ENCODE results near the gene GULP1.

Gene GULP1

DNA sequence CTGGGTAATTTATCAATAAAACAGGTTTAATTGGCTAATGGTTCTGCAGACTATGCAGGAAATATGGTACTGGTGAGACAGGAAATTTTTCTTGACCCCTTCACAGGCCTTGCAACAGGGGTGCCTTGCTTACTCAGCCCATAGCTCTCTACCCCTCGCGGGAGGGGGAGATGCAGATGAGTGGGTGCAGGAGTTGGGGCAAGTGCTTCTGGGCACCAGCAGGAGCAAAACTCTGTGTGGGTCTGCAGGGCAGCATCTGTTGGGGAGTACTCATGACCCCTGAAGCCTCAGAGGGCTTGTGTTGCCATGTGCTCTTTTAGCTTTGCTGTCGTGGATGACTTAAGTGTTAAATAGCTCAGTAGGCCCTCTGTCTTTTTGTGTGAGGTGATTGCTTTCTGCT lies 48.6 kb downstream of the GULP1 start:
- DNase-seq (ENCODE audit: extremely low read depth, low read depth) = no peak
- H3K4me3 ChIP-seq (replicated peaks; ENCODE audit: low read depth, low read length) = no peak overlapping the region
- TF ChIP-seq, protein P1, sequence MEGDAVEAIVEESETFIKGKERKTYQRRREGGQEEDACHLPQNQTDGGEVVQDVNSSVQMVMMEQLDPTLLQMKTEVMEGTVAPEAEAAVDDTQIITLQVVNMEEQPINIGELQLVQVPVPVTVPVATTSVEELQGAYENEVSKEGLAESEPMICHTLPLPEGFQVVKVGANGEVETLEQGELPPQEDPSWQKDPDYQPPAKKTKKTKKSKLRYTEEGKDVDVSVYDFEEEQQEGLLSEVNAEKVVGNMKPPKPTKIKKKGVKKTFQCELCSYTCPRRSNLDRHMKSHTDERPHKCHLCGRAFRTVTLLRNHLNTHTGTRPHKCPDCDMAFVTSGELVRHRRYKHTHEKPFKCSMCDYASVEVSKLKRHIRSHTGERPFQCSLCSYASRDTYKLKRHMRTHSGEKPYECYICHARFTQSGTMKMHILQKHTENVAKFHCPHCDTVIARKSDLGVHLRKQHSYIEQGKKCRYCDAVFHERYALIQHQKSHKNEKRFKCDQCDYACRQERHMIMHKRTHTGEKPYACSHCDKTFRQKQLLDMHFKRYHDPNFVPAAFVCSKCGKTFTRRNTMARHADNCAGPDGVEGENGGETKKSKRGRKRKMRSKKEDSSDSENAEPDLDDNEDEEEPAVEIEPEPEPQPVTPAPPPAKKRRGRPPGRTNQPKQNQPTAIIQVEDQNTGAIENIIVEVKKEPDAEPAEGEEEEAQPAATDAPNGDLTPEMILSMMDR (IDR thresholded peaks at IDR 0.05; ENCODE audit: low read depth, low read length, missing control alignments) = no peak

DNA sequence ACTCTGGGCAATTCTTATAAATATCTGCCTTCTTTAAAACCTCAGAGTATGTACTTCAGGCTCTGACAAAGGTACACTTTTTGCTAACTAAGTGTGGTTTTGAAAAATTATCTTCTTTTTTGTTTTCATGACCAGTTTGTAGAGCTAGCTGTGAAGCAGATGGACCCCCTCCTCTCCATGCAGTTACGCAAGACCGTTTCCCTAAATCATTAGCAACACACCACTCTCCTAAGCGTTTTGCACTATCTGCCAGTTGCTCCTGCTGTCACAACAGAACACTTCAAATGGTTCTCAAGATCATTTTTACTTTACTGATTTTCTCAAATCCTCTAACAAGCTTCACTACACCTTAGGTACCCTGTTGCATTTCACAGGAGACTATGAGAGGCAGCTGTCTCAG lies 53.3 kb downstream of the GULP1 start:
- DNase-seq (ENCODE audit: extremely low read depth, low read depth) = no peak

DNA sequence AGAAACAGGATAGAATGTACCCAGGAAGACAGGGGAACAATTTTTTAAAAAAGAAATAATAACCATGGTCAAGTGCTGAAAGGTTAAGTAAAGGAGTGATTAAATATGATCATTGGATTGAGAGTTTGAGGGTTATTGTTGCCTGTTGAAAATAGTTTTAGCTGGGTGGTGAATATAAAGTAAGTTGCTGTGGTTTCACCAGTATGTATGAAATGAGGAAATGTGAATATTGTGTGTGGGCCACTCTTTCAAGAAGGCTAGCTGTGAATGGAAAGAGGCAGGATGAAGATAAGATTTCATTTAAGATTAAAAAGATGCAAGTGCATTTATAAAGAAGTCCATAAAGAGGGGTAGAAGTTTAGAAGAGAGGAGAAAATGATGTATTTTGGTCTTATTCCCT lies 53.8 kb downstream of the GULP1 start:
- H3K4me3 ChIP-seq (replicated peaks; ENCODE audit: low read depth, low read length) = no peak overlapping the region
- TF ChIP-seq, protein P1 (IDR thresholded peaks at IDR 0.05; ENCODE audit: low read depth, low read length, missing control alignments) = no peak
- no peak for DNase-seq (ENCODE audit: extremely low read depth, low read depth)

More for the DNA sequence above, 53.3 kb downstream of the GULP1 start:
- no peak overlapping the region for H3K4me3 ChIP-seq (replicated peaks; ENCODE audit: low read depth, low read length)
- TF ChIP-seq, protein P1 (IDR thresholded peaks at IDR 0.05; ENCODE audit: low read depth, low read length, missing control alignments) = no peak

DNA sequence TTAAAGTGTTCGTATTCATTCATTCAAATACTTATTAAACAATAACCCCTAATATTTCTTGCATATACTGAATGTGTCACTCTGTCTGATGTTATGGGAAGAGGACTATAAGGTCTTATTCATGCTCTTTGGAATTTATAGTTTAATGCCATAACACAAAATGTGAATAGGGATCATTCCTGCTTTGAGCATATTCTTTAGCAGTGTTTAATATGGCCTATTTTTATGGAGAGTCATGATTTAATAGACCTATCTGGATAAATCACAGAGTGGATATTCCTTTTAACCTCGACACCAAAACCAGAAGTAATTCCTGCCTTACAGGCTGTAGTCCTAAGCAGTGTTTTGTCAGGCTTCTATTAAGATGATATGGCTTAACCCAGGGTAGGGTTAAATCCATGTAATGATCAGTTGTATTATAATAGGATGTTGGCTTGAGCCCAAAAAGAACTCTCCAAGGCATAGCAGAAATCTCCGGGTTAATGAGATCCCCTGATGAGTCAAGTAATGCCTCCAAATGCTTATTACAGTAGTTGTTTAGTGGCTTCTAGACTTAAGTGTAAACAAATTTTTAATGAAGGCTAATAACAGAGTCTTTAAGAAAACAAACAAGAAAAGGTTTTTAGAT lies 54.3 kb downstream of the GULP1 start:
- H3K4me3 ChIP-seq (replicated peaks; ENCODE audit: low read depth, low read length) = no peak overlapping the region
- no peak for DNase-seq (ENCODE audit: extremely low read depth, low read depth)
- TF ChIP-seq, protein P1 (IDR thresholded peaks at IDR 0.05; ENCODE audit: low read depth, low read length, missing control alignments) = no peak

DNA sequence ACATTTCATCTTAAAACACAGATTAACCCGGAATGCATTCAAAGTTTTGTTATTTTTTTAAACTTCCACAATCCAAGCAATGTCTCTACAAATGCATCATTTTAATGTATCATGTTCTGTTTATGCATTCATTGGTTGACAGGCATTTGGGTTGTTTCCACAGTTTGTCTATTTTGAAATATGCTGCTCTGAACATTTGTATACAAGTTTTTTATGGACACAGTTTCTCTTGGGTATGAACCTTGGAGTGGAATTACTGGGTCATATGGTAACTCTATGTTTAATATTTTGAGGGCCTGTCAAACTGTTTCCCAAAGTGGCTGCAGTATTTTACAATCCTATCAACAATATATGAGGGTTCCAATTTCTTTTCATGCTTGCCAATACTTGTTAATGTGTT lies 57.3 kb downstream of the GULP1 start:
- TF ChIP-seq, protein P1 (IDR thresholded peaks at IDR 0.05; ENCODE audit: low read depth, low read length, missing control alignments) = no peak
- DNase-seq (ENCODE audit: extremely low read depth, low read depth) = no peak
- H3K4me3 ChIP-seq (replicated peaks; ENCODE audit: low read depth, low read length) = no peak overlapping the region

DNA sequence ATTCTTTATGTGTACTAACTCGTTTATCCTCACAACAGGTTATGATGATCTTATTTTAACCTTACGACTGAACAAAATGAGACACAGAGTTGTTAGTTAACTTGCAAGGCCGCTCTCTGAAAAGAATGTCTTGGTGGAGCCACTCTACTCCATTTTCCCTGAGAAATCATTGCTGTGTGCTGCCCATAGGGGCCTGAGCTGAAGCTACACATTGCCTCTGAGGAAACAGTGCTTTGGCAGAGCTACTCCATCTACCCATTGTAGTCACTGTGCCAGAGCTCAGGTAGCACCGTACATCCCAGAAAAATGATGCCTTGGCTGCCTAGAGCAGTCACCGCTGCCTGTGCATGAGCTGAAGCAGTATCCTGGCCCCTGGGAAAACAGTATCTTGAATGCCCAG lies 61.6 kb downstream of the GULP1 start:
- no peak overlapping the region for H3K4me3 ChIP-seq (replicated peaks; ENCODE audit: low read depth, low read length)
- TF ChIP-seq, protein P1 (IDR thresholded peaks at IDR 0.05; ENCODE audit: low read depth, low read length, missing control alignments) = no peak
- no peak for DNase-seq (ENCODE audit: extremely low read depth, low read depth)
